COLO668 (cell line): Measurements from ENCODE around the gene C1orf159.
A peak's percentile ranks its signal among the peaks of the same experiment; 100 is the strongest.
"Not testable (repeated sequence)": the region's sequence is repeated elsewhere in the genome, so short reads cannot be mapped to it uniquely, and the experiment has no call there.

Experiments
- DNase-seq: peaks from one replicate; lab custom pipeline; 2025; ENCODE audit not compliant: unreplicated experiment; lab: John Stamatoyannopoulos, UW

Gene C1orf159

GRCh38 chr1:1069711-1070676 is 45.9 kb downstream of the C1orf159 start:
- DNase-seq, result no peak

GRCh38 chr1:1069056-1069710 is 46.7 kb downstream of the C1orf159 start:
- DNase-seq, result peak; percentile 96

- DNase-seq, result peak; percentile 99
These were observed 47.3 kb downstream of the C1orf159 start for GRCh38 chr1:1068517-1069055.

GRCh38 chr1:1067860-1068516 is 47.9 kb downstream of the C1orf159 start:
- peak; percentile 96 for DNase-seq

- peak; percentile 72 for DNase-seq
These were observed 48.5 kb downstream of the C1orf159 start for GRCh38 chr1:1067284-1067859.

- DNase-seq, result no peak
These were observed 49.2 kb downstream of the C1orf159 start for GRCh38 chr1:1066403-1067283.

GRCh38 chr1:1065940-1066304 is 50.0 kb downstream of the C1orf159 start:
- not testable (repeated sequence) for DNase-seq

GRCh38 chr1:1065265-1065939 is 50.5 kb downstream of the C1orf159 start:
- DNase-seq, result no peak

- DNase-seq, result peak; percentile 86
These were observed 51.7 kb downstream of the C1orf159 start for GRCh38 chr1:1063945-1064831.

GRCh38 chr1:1063261-1063944 is 52.5 kb downstream of the C1orf159 start:
- no peak for DNase-seq

GRCh38 chr1:1062348-1063163 is 53.3 kb downstream of the C1orf159 start:
- no peak for DNase-seq

GRCh38 chr1:1061682-1062345 is 54.1 kb downstream of the C1orf159 start:
- no peak for DNase-seq

- DNase-seq, result no peak
These were observed 55.4 kb downstream of the C1orf159 start for GRCh38 chr1:1060281-1061000.

GRCh38 chr1:1059494-1060280 is 56.2 kb downstream of the C1orf159 start:
- DNase-seq, result peak; percentile 93

- peak; percentile 65 for DNase-seq
These were observed 56.9 kb downstream of the C1orf159 start for GRCh38 chr1:1058921-1059493.
